ENCODE measurements around the gene LMBRD2. TPM values are rescaled to one million over a fixed set of nuclear protein-coding genes. Genes with fewer than 3 reads are reported as not detected.

LMBRD2 gene
- total RNA-seq, 2 experiments from 2014 or later, result 9.9 to 10.8 TPM

DNA sequence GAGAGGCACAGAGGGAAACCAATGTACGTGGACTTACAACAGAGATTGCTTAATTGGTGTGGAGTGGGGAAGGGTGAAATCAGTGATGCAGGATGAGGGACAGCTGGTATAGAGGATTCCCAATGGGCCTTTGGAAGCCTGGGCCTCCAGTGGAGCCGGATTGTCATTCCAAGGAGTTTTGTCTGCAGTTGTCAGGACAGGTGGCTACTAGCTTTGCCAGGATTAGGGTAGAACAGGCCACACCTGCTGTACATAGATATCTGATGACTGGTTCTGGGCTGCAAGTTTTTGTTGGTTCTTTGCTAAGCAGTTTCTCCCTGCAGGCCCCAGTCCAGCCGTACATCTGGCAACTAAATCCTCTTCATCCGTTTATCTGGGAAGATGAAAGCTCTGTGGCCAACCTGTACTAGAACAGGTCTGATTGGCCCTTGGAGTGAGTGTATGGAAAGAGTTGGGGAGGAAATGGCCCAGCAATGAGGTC is 4.5 kb upstream of the LMBRD2 start:
- intact Hi-C loops (cut with micrococcal nuclease), result no loop called here

GRCh38 chr5:36155291-36155690 is 3.6 kb upstream of the LMBRD2 start:
- TF ChIP-seq CTCF (IDR thresholded peaks at IDR 0.05), result no peak
- Mint-ChIP-seq H3K36me3 (ENCODE audit: low read depth) (peaks cover 65% of the 10 kb centered on the region), H3K27ac (no peak overlapping the region), H3K27me3 (no peaks in the 10 kb centered on the region), H3K4me1 (ENCODE audit: low read depth) (peaks cover 41% of the 10 kb centered on the region), H3K4me3 (no peak overlapping the region), H3K9me3 (no peaks in the 10 kb centered on the region)
- no peak for DNase-seq
- intact Hi-C loops (cut with micrococcal nuclease), result no loop called here
- no peak for ATAC-seq
- CTCF ChIA-PET, result interaction anchor here (0.6 to 1.2 kb wide), 2 partner anchors 83 to 86 kb away, joined by 3 to 5 read pairs; partner anchors contain the start of gene NADK2
- POLR2A ChIA-PET, result interaction anchor here (1.4 kb wide), 1 partner anchor 15 kb away, joined by 4 read pairs; no protein-coding TSS in a partner anchor

More for the DNA sequence above, 4.5 kb upstream of the LMBRD2 start:
- ChIA-PET CTCF (interaction anchor here (1.2 to 1.3 kb wide), 2 partner anchors 17 to 86 kb away, joined by 3 to 5 read pairs; partner anchors contain the start of gene NADK2), POLR2A (interaction anchor here (1.4 kb wide), 1 partner anchor 14 kb away, joined by 4 read pairs; no protein-coding TSS in a partner anchor)
- Mint-ChIP-seq H3K27me3 (no peaks in the 10 kb centered on the region), H3K27ac (no peak overlapping the region), H3K36me3 (ENCODE audit: low read depth) (peaks cover 65% of the 10 kb centered on the region), H3K9me3 (no peaks in the 10 kb centered on the region), H3K4me3 (no peak overlapping the region), H3K4me1 (ENCODE audit: low read depth) (peaks cover 40% of the 10 kb centered on the region)
- DNase-seq, result no peak
- no peak for ATAC-seq
- TF ChIP-seq CTCF (IDR thresholded peaks at IDR 0.05), result no peak

DNA sequence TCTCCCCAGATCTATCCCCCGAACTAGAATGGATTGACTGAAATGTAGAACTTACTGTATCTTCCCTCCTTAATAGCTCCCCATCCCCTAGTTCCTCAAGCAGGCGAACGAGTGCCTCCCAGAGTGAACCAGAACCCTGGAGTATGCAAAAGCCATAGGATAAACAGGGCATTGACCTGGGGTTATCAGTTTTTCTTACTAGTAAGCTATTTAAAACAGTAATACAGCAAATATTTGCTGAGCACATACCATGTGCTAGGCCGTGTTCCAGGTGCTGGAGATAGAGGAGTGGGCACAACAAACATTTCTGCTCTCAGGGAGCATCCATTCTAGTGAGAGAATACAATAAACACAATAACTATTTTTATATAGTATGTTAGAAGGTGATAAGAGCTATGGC is 2.0 kb upstream of the LMBRD2 start:
- TF ChIP-seq CTCF (IDR thresholded peaks at IDR 0.05), result no peak
- Mint-ChIP-seq H3K27ac (no peak overlapping the region), H3K4me3 (peak overlapping the region; percentile 99), H3K9me3 (no peaks in the 10 kb centered on the region), H3K36me3 (ENCODE audit: low read depth) (peaks cover 60% of the 10 kb centered on the region), H3K27me3 (no peaks in the 10 kb centered on the region), H3K4me1 (ENCODE audit: low read depth) (peaks cover 47% of the 10 kb centered on the region)
- POLR2A ChIA-PET, result interaction anchor here (0.7 to 2.2 kb wide), 2 partner anchors 9 to 14 kb away, joined by 3 to 9 read pairs; no protein-coding TSS in a partner anchor
- ATAC-seq (no peak), DNase-seq (no peak)
- CTCF ChIA-PET, result interaction anchor here (0.9 to 2.2 kb wide), 5 partner anchors 9 to 1150 kb away, joined by 3 to 10 read pairs (median 4); no protein-coding TSS in a partner anchor
- intact Hi-C loops (cut with micrococcal nuclease), result loop anchor here (5.0 kb wide), 1 partner anchor 89 kb away; the partner anchor contains the start of gene NADK2

DNA sequence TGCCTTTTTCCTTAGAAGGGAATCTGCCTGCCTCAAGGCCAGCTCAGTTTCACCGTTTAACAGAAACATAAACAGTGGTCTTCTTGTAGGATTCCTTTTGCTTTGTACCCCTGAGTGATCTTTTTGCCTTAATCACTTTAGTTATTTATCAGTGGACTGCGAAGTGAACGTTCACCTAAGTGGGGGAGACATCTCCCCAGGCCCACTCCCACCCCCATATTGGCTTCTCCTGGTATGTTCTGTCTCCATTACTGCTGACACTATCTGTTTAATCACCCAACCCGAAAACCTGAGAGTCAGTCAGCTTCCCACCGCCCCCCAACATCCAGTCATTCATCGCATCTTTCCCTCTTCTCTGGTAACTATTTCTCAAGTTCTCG is 1.6 kb upstream of the LMBRD2 start:
- no peak for ATAC-seq
- no peaks in the 10 kb centered on the region for H3K9me3 Mint-ChIP-seq
- H3K4me3 Mint-ChIP-seq, result peak overlapping the region; percentile 99
- ChIA-PET POLR2A (interaction anchor here (0.7 to 3.5 kb wide), 4 partner anchors 7 to 88 kb away, joined by 3 to 34 read pairs (median 10); partner anchors contain the start of gene NADK2), CTCF (interaction anchor here (1.2 to 2.2 kb wide), 5 partner anchors 12 to 1150 kb away, joined by 3 to 10 read pairs (median 4); partner anchors contain the start of gene NADK2)
- H3K27ac Mint-ChIP-seq, result no peak overlapping the region
- H3K4me1 Mint-ChIP-seq (ENCODE audit: low read depth), result peaks cover 50% of the 10 kb centered on the region
- no peaks in the 10 kb centered on the region for H3K27me3 Mint-ChIP-seq
- no peak for DNase-seq
- intact Hi-C loops (cut with micrococcal nuclease), result loop anchor here (5.0 kb wide), 1 partner anchor 89 kb away; the partner anchor contains the start of gene NADK2
- peaks cover 56% of the 10 kb centered on the region for H3K36me3 Mint-ChIP-seq (ENCODE audit: low read depth)
- no peak for TF ChIP-seq CTCF (IDR thresholded peaks at IDR 0.05)

Measured in activated CD8-positive, alpha-beta T cell treated with anti-CD3 and anti-CD28 coated beads for 36 hours (primary cell).